Hippocampal formation (tissue), 2 donors: ENCODE data around the gene DTWD1.
A peak's percentile ranks its signal among the peaks of the same experiment; 100 is the strongest.
"Not testable (repeated sequence)": the region's sequence is repeated elsewhere in the genome, so short reads cannot be mapped to it uniquely, and the experiment has no call there.

Experiments
- DNase-seq, 2 donors: peaks; one replicate each; lab custom pipeline; 2025; lab: John Stamatoyannopoulos, UW

The DTWD1 gene

DNA sequence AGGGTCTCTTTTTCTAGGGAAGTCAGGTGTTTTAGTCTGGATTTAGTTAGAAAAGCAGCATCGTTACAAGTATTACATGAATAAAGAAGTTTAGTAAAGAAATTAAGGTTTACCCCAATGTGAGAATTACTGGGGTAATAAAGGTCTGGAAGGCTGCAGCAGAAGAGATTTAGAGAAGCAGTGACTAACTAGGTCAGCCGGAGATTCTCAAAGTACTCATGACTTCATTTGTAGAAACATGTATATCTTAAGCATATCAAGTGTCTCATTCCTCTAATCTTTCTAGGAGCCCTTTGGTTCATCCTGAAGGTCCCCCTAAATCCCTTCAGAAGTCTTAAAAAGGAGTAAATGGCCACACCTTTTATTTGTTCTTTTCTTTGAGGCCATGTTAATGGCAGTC is 26.0 kb downstream of the DTWD1 start:
- DNase-seq, result no peak

DNA sequence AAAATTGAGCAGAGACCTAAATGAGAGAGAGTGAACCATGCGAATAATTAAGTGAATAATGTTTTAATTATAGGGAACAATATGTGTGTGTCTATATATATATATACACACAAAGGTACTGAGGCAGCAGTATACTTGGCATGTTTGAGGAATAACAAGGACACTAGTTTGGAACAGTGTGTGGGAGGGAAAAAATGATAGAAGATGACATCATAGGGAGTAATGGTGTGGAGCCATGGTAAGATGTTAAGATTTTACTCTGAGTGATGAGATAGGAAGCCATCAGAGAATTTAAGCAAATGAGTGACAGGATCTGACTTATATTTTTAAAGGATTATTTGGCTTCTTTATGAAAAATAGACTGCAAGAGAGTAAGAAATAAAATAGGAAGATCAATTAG is 29.1 kb downstream of the DTWD1 start:
- DNase-seq, result no peak

DNA sequence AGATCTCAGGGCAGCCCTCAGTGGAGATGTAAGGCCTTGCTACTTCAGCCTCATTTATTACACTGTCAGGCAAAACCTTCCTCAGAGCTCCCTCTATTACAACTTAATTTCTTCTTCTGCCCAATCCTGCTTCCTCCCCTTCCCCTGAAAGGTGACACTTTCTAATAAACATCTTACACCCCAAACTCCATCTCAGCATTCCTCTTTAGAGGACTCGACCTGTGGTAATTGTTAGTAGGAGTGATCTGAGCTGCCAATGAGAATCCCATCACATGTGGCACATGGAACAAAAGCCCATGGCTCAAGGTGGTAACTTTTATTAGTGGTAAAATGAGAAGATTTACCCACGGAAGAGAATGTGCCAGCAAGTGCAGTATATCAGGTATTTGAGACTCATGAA is 29.8 kb downstream of the DTWD1 start:
- no peak for DNase-seq

DNA sequence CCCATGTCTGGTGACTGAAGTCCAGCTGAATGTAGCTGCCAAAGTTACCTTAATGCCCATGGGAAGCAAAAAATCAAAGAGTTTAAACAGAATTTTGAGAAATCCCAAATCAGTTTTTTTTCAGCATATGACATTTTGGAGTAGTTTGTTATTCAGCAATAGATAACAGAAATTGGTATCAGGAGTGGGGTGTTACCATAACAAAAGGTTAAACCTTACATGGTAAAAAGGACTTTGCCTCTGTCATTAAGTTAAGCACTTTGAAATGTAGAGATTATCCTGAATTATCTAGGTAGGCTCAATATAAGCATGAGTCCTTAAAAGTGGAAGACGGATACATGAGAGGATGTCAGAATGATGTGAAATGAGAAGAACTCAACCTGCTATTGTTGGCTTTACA is 32.1 kb downstream of the DTWD1 start:
- no peak for DNase-seq

DNA sequence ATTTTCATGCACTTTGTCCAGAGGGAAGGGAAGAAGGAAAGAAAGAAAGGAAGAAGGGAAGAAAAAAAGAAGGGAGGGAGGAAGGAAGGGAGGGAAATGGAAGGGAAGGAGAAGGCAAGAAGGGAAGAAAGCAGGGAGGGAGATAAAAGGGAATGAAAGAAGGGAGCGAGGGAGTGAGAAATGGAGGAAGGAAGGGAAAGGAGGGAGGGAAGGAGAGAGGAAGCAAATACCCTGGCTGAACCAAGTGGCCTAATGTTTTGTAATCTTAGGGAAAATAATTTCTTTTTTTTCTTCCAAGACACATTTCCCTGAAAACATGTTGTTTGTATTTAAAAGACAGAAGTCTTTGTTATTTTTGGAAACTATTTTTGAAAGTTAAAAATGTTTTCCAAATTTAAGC is 35.9 kb downstream of the DTWD1 start:
- DNase-seq, result no peak

DNA sequence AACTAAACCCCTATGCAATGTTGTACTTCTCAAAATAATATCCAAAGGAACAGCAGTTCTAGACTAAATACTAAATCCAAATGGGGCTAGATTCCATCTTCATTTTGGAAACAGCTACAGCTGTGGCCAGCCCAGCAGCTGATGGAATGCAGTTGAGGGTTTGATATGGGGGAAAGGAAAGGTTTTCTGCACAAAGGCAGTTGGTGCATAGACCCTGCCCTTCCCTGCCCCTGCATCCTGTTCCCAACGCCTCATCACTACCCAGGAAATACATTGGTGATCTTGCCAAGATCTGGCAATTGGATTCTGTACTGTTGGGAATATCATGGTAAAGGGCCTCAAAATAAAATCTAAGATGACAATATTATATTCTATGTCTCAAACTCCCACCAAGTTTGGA is 43.9 kb downstream of the DTWD1 start:
- DNase-seq, result no peak

DNA sequence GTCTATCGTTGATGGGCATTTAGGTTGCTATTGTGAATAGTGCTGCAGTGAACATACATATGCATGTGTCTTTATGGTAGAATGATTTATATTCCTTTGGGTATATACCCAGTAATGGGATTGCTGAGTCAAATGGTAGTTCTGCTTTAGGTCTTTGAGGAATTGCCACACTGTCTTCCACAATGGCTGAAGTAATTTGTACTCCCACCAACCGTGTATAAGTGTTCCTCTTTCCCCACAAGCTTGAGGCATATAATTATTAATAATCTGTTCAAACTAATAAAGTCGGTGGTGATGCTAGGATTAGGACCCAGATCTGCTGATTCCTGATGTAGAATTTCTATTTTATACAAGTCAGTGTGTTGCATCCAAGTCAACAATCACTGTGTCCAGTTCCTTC is 45.6 kb downstream of the DTWD1 start:
- DNase-seq, result not testable (repeated sequence)

DNA sequence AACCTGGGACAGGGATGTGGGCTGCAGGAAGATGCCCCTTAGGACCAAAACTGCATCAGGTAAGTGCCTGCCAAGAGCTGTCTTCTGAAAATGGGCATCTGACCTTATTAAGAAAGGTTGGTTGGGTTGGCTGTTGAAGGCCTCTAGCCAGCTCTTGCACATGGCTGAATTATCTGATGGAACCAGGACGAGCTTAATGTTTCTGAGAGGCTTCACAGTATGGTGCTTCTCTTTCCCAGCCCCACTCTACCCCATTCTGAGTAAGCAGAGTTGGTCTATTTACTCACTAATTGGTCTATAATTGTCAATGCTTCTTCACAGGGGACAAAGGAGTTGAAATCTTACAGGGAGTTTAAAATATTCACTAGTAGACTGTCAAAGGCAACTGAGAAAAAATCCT is 48.4 kb downstream of the DTWD1 start:
- DNase-seq, result no peak

DNA sequence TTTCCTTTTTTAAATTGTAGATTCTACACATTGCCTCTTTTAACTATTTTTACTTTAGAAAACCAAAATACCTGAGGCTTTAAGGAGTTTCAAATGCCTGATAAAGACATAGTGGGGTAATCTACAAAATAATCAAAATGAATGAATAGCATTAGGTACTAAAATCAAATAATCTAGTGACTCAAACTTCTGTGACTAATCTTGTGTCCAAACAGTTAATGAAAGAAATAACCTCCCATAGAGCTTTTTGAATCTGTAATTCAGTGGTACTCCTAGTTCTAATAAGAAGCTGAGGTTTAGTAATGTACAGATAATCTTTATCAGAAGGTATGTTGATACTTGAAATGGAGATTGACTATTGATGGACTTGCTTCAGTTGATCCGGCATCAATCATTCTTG is 53.0 kb downstream of the DTWD1 start:
- DNase-seq, result no peak

DNA sequence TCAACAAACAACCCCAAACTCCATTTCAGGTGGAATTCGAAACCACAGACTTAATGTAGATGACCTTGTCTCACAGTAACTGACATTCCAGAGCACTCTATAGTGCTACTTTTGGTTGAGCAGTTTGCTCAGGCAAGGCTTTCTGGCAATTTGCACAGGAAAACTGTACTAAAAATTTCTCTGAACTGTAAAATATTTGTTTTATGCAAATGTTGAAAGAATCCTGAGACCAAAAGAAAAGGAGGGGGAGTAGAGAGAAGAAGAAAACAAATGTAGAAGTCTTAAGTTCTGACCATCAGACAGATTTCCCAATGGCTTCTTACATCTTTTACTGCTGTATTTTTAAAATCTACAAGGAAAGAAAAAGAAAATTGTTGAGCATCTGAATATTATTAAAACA is 53.5 kb downstream of the DTWD1 start:
- DNase-seq, result no peak

DNA sequence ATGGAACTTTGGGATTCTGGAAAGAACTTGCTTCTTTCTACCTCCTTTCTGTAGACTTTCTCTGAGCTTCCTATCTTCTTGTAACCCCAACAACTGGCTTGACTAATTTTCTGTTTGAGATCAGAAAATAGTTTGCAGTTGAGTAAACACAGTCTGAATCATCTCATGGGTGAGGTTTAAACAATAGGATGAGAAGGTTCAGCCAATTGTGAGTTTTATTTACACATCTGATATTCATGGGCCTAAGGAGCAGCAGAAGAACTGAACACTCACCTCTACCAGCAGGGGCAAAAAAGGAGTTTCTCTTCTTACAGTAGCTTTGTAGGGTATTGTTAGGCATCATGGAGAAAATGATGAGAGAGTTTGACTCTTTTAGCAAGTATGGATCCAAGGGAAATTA is 54.2 kb downstream of the DTWD1 start:
- no peak for DNase-seq

DNA sequence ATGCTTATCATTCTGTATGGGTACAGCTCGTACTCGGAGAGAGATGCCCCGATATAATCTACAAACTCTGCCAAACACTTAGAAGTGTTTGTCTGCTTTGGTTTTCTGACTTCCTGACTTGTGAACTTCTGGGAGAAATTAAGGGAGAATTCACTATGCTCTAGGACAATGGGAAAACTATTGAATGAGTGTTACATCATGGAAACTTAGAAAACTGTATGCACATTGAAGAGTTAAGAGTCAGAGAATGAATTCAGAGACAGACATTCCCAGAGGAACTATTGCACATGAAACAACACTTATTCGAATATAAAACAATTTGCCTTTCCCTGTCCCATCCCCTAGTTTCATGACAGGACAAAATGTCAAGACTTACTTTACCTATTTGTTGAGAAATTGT is 57.8 kb downstream of the DTWD1 start:
- DNase-seq, result no peak

DNA sequence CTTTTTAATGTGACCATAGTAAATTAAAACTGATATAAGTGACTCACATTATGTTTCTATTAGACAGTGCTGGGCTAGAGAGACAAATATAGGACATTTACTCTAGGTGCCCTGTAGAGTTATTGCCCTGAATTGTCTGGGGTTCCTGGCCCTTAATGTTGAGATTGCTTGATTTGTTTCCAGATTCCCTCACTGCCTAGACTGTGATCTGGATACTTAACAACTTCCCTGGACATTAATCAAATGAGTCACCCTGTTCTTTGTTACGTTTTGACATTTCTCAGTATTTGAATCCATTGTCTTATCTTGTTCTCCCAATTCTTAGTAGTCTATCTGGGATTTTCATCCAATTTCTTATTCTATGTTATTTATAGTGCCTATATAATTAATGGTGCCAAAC is 65.8 kb downstream of the DTWD1 start:
- no peak for DNase-seq

DNA sequence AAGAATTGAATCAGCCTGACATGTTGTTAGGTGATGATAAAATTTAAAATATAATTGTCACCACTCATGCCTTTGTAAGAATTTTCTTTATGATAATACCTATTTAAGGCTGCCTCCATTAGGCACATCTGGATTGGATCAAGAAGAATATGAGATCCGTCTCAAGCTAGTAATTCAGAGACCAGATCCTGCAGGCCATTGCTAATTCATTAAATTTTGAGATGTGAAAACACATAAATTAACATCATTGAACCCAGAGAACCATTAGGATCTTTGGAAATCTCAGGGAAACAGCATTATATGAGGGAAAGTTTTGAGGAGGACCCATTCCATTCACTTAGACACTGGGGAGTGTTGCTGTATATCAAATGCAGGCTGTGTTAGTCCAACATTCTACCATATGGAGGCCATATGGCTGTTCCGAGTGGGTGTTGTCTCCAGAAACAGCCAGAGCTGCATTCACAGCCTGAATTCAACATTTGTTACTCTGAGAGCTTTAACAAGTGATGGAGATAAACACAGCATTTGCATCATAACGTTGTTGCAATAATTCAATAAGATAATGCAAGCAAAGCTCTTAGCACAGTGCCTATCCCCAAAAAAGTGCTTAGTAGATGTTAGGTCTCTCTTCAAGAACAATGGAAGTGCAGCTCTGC is 67.4 kb downstream of the DTWD1 start:
- peak in 1 of 2 donors; percentile 10 for DNase-seq

DNA sequence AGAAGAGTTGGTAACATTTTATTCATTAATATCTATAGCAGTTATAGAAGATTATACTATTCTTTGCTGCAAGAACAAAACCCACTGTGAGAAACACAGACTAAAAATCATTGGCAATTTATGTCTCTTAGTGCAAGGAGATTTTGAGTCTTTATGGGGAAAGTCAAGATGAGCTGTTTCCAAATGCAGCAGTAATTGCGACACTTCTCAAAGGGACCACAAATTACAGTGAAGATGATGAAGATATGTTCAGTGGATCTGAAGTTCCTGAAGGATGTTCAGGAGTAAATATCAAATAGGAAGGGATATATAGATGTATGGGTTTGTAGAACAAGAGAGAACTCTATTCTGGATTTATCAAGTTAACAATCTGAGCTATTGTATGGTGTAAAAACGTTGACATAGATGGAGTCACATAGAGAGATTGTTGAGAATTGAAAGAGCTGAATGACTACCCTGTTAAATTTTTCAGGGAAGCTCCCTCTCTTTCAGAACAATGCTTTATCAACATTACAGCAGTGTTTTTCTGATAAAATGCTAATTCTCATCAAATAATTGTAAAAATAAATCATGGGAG is 71.8 kb downstream of the DTWD1 start:
- DNase-seq, result no peak

DNA sequence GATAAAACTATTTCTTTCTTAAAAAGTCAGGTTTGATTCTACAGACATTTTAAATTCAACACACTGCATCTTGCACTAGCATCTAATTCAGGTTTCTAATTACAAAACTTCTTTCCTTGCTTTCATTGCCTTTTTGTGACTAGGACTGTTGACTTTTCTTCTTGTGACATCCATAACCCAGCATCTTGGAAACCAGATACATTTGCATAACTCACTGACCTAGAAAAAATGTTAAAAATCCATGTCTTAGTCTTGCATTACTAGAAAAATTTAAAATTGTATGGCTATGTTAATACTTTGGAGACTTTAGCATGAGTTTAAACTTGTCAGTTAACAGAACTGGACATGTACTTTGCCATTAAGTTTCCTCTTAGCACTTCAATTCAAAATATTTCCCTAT is 72.7 kb downstream of the DTWD1 start:
- DNase-seq, result no peak

DNA sequence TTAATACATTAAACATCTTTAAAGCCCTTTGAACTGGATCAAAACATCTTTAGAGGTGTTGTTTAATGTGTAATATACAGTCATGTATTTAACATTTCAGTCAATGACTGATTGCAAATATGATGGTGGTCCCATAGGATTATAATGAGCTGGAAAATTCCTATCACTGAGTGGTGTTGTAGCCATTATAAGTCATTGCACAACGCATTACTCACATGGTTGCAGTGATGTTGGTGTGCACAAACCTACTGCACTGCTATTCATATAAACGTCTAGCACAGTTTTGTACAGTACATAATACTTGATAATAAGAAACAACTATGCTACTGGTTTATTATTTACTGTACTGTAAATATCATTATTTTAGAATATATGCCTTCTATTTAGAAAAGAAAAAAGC is 75.6 kb downstream of the DTWD1 start:
- no peak for DNase-seq

DNA sequence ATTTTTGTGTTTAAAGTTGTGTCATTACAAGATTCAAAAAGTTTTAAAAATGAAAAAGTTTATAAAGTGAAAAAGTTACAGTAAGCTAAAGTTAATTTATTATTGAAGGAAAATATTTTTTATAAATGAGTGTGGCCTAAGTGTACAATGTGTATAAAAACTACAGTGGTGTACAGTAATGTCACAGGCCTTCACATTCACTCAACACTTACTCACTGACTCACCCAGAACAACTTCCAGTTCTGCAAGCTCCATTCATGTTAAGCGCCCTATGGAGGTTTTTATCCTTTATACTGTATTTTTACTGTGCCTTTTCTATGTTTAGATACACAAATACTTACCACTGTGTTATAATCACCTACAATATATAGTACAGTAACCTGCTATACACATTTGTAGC is 76.3 kb downstream of the DTWD1 start:
- no peak for DNase-seq

DNA sequence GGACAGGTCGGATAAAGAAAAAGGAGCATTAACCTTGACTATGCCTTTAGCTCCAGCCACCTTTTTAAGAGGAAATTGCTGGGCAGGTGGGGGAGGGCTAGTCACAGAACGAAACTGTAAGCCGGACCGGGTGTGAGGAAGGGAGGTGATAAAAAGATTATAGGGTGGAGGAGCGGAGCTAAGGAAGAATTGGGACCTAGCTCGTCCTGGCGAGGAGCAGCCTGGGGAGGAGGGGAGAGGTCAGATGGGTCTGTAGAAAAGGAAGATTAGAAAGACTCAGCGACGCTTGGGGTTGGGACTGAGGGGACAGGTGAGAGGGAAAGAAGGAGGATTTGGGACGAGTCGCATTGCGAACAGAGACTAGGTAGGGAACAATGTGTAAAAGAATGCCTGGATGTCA is 82.1 kb downstream of the DTWD1 start:
- DNase-seq, result not testable (repeated sequence)
